ENCODE measurements around the gene CTSW. TPM values are rescaled to one million over a fixed set of nuclear protein-coding genes. Genes with fewer than 3 reads are reported as not detected.
A peak's percentile ranks its signal among the peaks of the same experiment; 100 is the strongest.

Gene CTSW
- polyA plus RNA-seq, 1 of the 3 experiments (the other 2 are of a cell fraction), result 0.49 TPM

GRCh38 chr11:65903068-65903481 lies 23.4 kb downstream of the CTSW start:
- POLR2A ChIA-PET, result no interaction called here
- Histone ChIP-seq H3K27ac (ENCODE audit: low read depth in 2 of 2, low read length in 1 of 2) (peak overlapping the region in 1 of 2 experiments; percentile 95; a peak in 2 of 4 replicates), H3K4me2 (peak overlapping the region; percentile 75), H4K20me1 (ENCODE audit: insufficient read depth) (peaks cover 10% of the 10 kb centered on the region), H3F3A (replicated peaks; ENCODE audit: insufficient read depth) (peaks cover 46% of the 10 kb centered on the region), H3K36me3 (replicated peaks in 1 of 2; ENCODE audit: control insufficient read depth in 1 of 2, insufficient read depth in 2 of 2, low read length in 1 of 2) (peaks cover 0 to 7% of the 10 kb centered on the region in 2 experiments), H3K9me2 (no peaks in the 10 kb centered on the region), H3K9me3 (no peaks in the 10 kb centered on the region), H3K27me3 (ENCODE audit: insufficient read depth) (no peaks in the 10 kb centered on the region), H3K79me2 (ENCODE audit: insufficient read depth) (peaks cover 59% of the 10 kb centered on the region), H3K9ac (peak overlapping the region; percentile 70), H3K4me3 (ENCODE audit: low read depth in 2 of 2, low read length in 1 of 2) (peak overlapping the region in 1 of 2 experiments; percentile 44; a peak in 1 of 4 replicates), H3K4me1 (ENCODE audit: control insufficient read depth in 1 of 2, insufficient read depth in 2 of 2, low read depth in 1 of 2, low read length in 1 of 2) (peaks cover 0 to 30% of the 10 kb centered on the region in 2 experiments; a peak in 3 of 4 replicates), H2AFZ (ENCODE audit: low read depth) (no peak overlapping the region)
- CTCF ChIA-PET, result interaction anchor here (1.1 to 4.1 kb wide), 3 partner anchors 14 to 85 kb away, joined by 3 to 35 read pairs (median 4); partner anchors contain the start of genes CCDC85B and FIBP
- no peak for DNase-seq
- 12% methylated on average over 4 of the region's 5 CpGs for WGBS (ENCODE audit: low lambda C conversion rate)
- peak; percentile 88 for TF ChIP-seq TCF12 (IDR thresholded peaks at IDR 0.05)
- no peak for TF ChIP-seq RFX5 (IDR thresholded peaks at IDR 0.05; ENCODE audit: low read length)
- TF ChIP-seq SMC3 (IDR thresholded peaks at IDR 0.05; ENCODE audit: low read depth, low read length), result no peak
- peak; percentile 88 for TF ChIP-seq TEAD4 (IDR thresholded peaks at IDR 0.05; ENCODE audit: borderline replicate concordance, insufficient read depth)
- TF ChIP-seq MAX (IDR thresholded peaks at IDR 0.05; ENCODE audit: low read depth), result peak; percentile 69
- no peak for TF ChIP-seq RAD21 (IDR thresholded peaks at IDR 0.05; ENCODE audit: low read length)
- peak; percentile 64 for TF ChIP-seq PBX3 (IDR thresholded peaks at IDR 0.05)
- peak; percentile 43; the same call in 1 of the 2 replicates for TF ChIP-seq ELF1 (IDR thresholded peaks at IDR 0.05)
- no peak for TF ChIP-seq GABPA (IDR thresholded peaks at IDR 0.05; ENCODE audit: low read depth)
- peak; percentile 42; the same call in 1 of the 2 replicates for TF ChIP-seq TAF1 (IDR thresholded peaks at IDR 0.05; ENCODE audit: borderline replicate concordance, low read depth, low read length)
- no peak for TF ChIP-seq USF2 (IDR thresholded peaks at IDR 0.05; ENCODE audit: borderline replicate concordance, low read depth, low read length)
- TF ChIP-seq RXRA (IDR thresholded peaks at IDR 0.05; ENCODE audit: borderline replicate concordance, low read depth), result peak; percentile 92
- peak; percentile 96 for TF ChIP-seq FOXM1 (IDR thresholded peaks at IDR 0.05; ENCODE audit: low read depth)
- no peak; the same call in 1 of the 2 replicates for TF ChIP-seq MEF2A (IDR thresholded peaks at IDR 0.05; ENCODE audit: borderline replicate concordance, low read depth)
- TF ChIP-seq EZH2phosphoT487 (IDR thresholded peaks at IDR 0.05; ENCODE audit: borderline replicate concordance, low read depth), result no peak
- peak; percentile 83 for TF ChIP-seq NFIC (IDR thresholded peaks at IDR 0.05; ENCODE audit: borderline replicate concordance)
- peak; percentile 95 for TF ChIP-seq FOSL2 (IDR thresholded peaks at IDR 0.05; ENCODE audit: borderline replicate concordance, low read depth)
- TF ChIP-seq ZBTB33 (IDR thresholded peaks at IDR 0.05; ENCODE audit: borderline replicate concordance, low read depth), result peak; percentile 71; the same call in 1 of the 2 replicates
- peak in 1 of 2 experiments; percentile 98; a peak in 2 of 4 replicates for TF ChIP-seq EP300 (IDR thresholded peaks at IDR 0.05; ENCODE audit: borderline replicate concordance in 1 of 2, low read depth in 1 of 2, low read length in 1 of 2)
- 0 out of 2 replicates have a peak, but pooled peaks have one; percentile 37 for TF ChIP-seq YY1 (IDR thresholded peaks at IDR 0.05; ENCODE audit: low read depth)
- peak; percentile 51; the same call in 1 of the 2 replicates for TF ChIP-seq REST (IDR thresholded peaks at IDR 0.05; ENCODE audit: low read depth, low read length)
- TF ChIP-seq CTCF (IDR thresholded peaks at IDR 0.05), result no peak
- TF ChIP-seq GATA2 (CRISPR knock-in tag; IDR thresholded peaks at IDR 0.05), result no peak
- TF ChIP-seq RCOR1 (IDR thresholded peaks at IDR 0.05; ENCODE audit: low read length), result no peak
- peak; percentile 93 for TF ChIP-seq JUND (IDR thresholded peaks at IDR 0.05)

All from SK-N-SH (cell line).